ENCODE results near the gene TMEM63A. TPM values are rescaled to one million over a fixed set of nuclear protein-coding genes. Genes with fewer than 3 reads are reported as not detected.
"Not testable (repeated sequence)": the region's sequence is repeated elsewhere in the genome, so short reads cannot be mapped to it uniquely, and the experiment has no call there.

The TMEM63A gene
- total and polyA plus RNA-seq, 4 experiments from 2014 or later, result 46.2 to 507 (median 278) TPM

DNA sequence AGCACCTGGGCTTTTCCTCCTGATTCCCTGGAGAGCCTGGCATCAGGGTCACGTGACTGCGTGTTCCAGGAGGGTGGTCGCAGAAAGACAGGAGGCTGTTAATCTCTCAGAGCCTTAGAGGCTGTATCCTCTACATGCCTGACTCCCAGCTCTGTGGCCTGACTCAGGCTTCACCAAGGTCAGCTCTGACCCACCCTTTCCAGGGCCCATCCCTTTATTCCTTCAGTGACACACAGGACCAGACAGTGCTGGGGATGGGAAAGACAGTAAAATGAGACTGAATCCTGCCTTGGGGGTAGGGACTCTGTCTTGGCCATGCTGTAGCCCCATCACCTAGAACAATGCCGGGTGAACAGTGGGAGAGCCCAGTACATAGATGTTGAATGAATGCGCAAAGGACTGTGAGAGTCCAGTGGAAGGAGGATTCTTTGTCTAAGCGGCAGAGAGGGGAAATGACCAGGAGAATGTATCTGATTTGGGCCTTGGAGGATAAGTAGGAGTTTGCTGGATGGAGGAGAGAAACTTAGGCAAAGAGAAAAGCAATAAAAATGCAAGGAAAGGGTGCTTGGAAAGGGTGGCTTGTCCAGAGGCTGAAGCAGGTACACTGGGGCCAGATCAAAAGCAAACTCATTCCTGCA, 39.3 kb downstream of the TMEM63A start:
- ChIA-PET POLR2A (ENCODE audit: partially characterized antibody) (interaction anchor here (1.0 to 2.8 kb wide), 10 partner anchors 12 to 156 kb away, joined by 3 to 16 read pairs (median 5); partner anchors contain the start of genes EPHX1, SDE2 and SRP9), CTCF (ENCODE audit: partially characterized antibody) (no interaction called here)
- no peak for DNase-seq
- H3K36me3 Mint-ChIP-seq, result peaks cover under 1 to 21% of the 10 kb centered on the region in 2 donors
- intact Hi-C loops (cut with micrococcal nuclease), result loop anchor here (5.0 to 10.0 kb wide), 3 partner anchors 39 to 368 kb away; partner anchors contain the start of gene TMEM63A
- Histone ChIP-seq H3K27me3 (ENCODE audit: insufficient read depth, low read length) (no peaks in the 10 kb centered on the region), H3K4me3 (ENCODE audit: low read length in 2 of 2) (no peak overlapping the region), H3K36me3 (ENCODE audit: insufficient read depth, low read length) (peaks cover 22% of the 10 kb centered on the region), H3K4me1 (ENCODE audit: insufficient read depth, low read length) (peaks cover 16% of the 10 kb centered on the region), H3K27ac (ENCODE audit: low read depth, low read length) (no peak overlapping the region), H3K9me3 (ENCODE audit: control insufficient read depth in 1 of 2, low read length in 2 of 2) (no peaks in the 10 kb centered on the region)
- no peaks in the 10 kb centered on the region for H3K27me3 Mint-ChIP-seq
- peaks cover 13 to 41% (median 24%) of the 10 kb centered on the region in 4 donors for H3K4me1 Mint-ChIP-seq
- H3K9me3 Mint-ChIP-seq, result no peaks in the 10 kb centered on the region
- peak overlapping the region in 5 of 7 donors; percentile 7 to 54 (median 31) for H3K27ac Mint-ChIP-seq
- H3K4me3 Mint-ChIP-seq, result no peak overlapping the region

DNA sequence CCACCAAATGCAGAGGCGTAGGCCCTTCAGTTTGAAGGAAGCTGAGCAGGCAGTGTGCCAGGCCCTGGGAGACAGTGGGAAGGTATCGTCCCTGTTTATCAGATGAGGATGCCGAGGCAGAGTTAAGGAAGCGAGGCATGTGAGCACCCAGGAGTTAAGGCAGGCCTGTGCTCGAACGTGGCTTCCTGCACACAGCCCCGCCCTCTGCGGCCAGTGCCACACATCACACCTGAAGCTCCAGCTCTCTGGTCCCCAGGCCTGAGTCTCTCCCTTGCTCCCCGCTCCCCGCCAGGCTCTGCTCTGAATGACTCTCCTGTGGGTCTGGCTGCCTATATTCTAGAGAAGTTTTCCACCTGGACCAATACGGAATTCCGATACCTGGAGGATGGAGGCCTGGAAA, 40.1 kb downstream of the TMEM63A start:
- peak in 2 of 5 donors; percentile 27 to 50 for DNase-seq
- peak overlapping the region in 6 of 7 donors; percentile 29 to 66 (median 42) for H3K27ac Mint-ChIP-seq

DNA sequence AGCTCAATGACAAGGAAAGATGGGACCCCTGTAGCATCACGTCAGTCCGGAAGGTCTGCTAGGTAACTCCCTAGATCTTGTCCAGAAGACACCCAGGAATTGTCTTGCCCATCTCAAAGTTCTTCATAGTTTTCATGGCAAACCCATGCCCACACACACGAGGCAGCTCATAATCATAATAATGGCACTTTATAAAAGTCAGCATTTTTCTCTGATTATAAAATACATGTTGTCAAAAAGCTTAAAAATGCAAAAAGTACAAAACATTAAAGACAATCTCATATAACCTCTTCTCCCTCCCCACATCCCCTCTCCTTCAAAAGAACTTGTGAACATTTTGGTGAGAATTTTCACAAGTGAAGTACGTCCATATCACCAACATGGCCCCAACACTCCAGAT, 41.5 kb downstream of the TMEM63A start:
- H3K4me1 Mint-ChIP-seq, result peaks cover 13 to 35% (median 23%) of the 10 kb centered on the region in 4 donors
- DNase-seq, result no peak
- intact Hi-C loops (cut with micrococcal nuclease), result loop anchor here (5.0 to 10.0 kb wide), 3 partner anchors 42 to 366 kb away; partner anchors contain the start of gene TMEM63A
- ChIA-PET CTCF (ENCODE audit: partially characterized antibody) (interaction anchor here (0.9 to 1.6 kb wide), 4 partner anchors 37 to 122 kb away, joined by 3 to 6 read pairs (median 4); no protein-coding TSS in a partner anchor), POLR2A (ENCODE audit: partially characterized antibody) (interaction anchor here (0.6 to 3.0 kb wide), 11 partner anchors 11 to 70 kb away, joined by 3 to 17 read pairs (median 5); partner anchors contain the start of genes EPHX1, SRP9 and TMEM63A)
- Histone ChIP-seq H3K27ac (ENCODE audit: low read depth, low read length) (no peak overlapping the region), H3K36me3 (ENCODE audit: insufficient read depth, low read length) (peaks cover 2% of the 10 kb centered on the region), H3K4me3 (ENCODE audit: low read length in 2 of 2) (no peak overlapping the region), H3K9me3 (ENCODE audit: control insufficient read depth in 1 of 2, low read length in 2 of 2) (no peaks in the 10 kb centered on the region), H3K4me1 (ENCODE audit: insufficient read depth, low read length) (peaks cover 16% of the 10 kb centered on the region), H3K27me3 (ENCODE audit: insufficient read depth, low read length) (no peaks in the 10 kb centered on the region)
- no peak overlapping the region for H3K4me3 Mint-ChIP-seq
- H3K27ac Mint-ChIP-seq, result peak overlapping the region in 6 of 7 donors; percentile 9 to 74 (median 55)
- no peaks in the 10 kb centered on the region for H3K27me3 Mint-ChIP-seq
- no peaks in the 10 kb centered on the region for H3K9me3 Mint-ChIP-seq
- peaks cover 0 to 2% of the 10 kb centered on the region in 2 donors for H3K36me3 Mint-ChIP-seq

More for the DNA sequence above, 40.1 kb downstream of the TMEM63A start:
- Histone ChIP-seq H3K36me3 (ENCODE audit: insufficient read depth, low read length) (peaks cover 15% of the 10 kb centered on the region), H3K9me3 (ENCODE audit: control insufficient read depth in 1 of 2, low read length in 2 of 2) (no peaks in the 10 kb centered on the region), H3K4me3 (ENCODE audit: low read length in 2 of 2) (no peak overlapping the region), H3K27me3 (ENCODE audit: insufficient read depth, low read length) (no peaks in the 10 kb centered on the region), H3K4me1 (ENCODE audit: insufficient read depth, low read length) (peaks cover 16% of the 10 kb centered on the region), H3K27ac (ENCODE audit: low read depth, low read length) (no peak overlapping the region)
- Mint-ChIP-seq H3K9me3 (no peaks in the 10 kb centered on the region), H3K4me1 (peaks cover 13 to 35% (median 23%) of the 10 kb centered on the region in 4 donors), H3K27me3 (no peaks in the 10 kb centered on the region), H3K36me3 (peaks cover 0 to 14% of the 10 kb centered on the region in 2 donors), H3K4me3 (peak overlapping the region in 1 of 8 donors; percentile 7)
- CTCF ChIA-PET (ENCODE audit: partially characterized antibody), result interaction anchor here (0.7 to 1.1 kb wide), 2 partner anchors 106 to 363 kb away, joined by 3 read pairs; no protein-coding TSS in a partner anchor
- intact Hi-C loops (cut with micrococcal nuclease), result loop anchor here (5.0 to 10.0 kb wide), 3 partner anchors 40 to 367 kb away; partner anchors contain the start of gene TMEM63A
- POLR2A ChIA-PET (ENCODE audit: partially characterized antibody), result interaction anchor here (0.7 to 2.8 kb wide), 11 partner anchors 15 to 367 kb away, joined by 3 to 16 read pairs (median 3); partner anchors contain the start of gene SRP9

GRCh38 chr1:225840223-225840610, 42.0 kb downstream of the TMEM63A start:
- no peaks in the 10 kb centered on the region for H3K9me3 ChIP-seq (ENCODE audit: control insufficient read depth in 1 of 2, low read length in 2 of 2)
- DNase-seq, result no peak
- ChIA-PET POLR2A (ENCODE audit: partially characterized antibody) (interaction anchor here (0.6 to 3.0 kb wide), 10 partner anchors 12 to 71 kb away, joined by 3 to 17 read pairs (median 4); partner anchors contain the start of genes EPHX1, SRP9 and TMEM63A), CTCF (ENCODE audit: partially characterized antibody) (interaction anchor here (0.9 to 1.6 kb wide), 4 partner anchors 37 to 123 kb away, joined by 3 to 6 read pairs (median 4); no protein-coding TSS in a partner anchor)
- H3K4me3 Mint-ChIP-seq, result no peak overlapping the region
- no peaks in the 10 kb centered on the region for H3K27me3 ChIP-seq (ENCODE audit: insufficient read depth, low read length)
- H3K9me3 Mint-ChIP-seq, result no peaks in the 10 kb centered on the region
- intact Hi-C loops (cut with micrococcal nuclease), result loop anchor here (5.0 to 10.0 kb wide), 3 partner anchors 42 to 365 kb away; partner anchors contain the start of gene TMEM63A
- H3K27ac Mint-ChIP-seq, result peak overlapping the region in 4 of 7 donors; percentile 18 to 53 (median 42)
- H3K27me3 Mint-ChIP-seq, result no peaks in the 10 kb centered on the region
- peaks cover 13 to 35% (median 23%) of the 10 kb centered on the region in 4 donors for H3K4me1 Mint-ChIP-seq
- no peak overlapping the region for H3K27ac ChIP-seq (ENCODE audit: low read depth, low read length)
- H3K36me3 Mint-ChIP-seq, result peaks cover 0 to 2% of the 10 kb centered on the region in 2 donors
- H3K4me1 ChIP-seq (ENCODE audit: insufficient read depth, low read length), result peaks cover 16% of the 10 kb centered on the region
- no peaks in the 10 kb centered on the region for H3K36me3 ChIP-seq (ENCODE audit: insufficient read depth, low read length)
- H3K4me3 ChIP-seq (ENCODE audit: low read length in 2 of 2), result no peak overlapping the region

GRCh38 chr1:225838793-225839192, 43.4 kb downstream of the TMEM63A start:
- H3K27ac ChIP-seq (ENCODE audit: low read depth, low read length), result no peak overlapping the region
- Mint-ChIP-seq H3K27ac (no peak overlapping the region), H3K27me3 (no peaks in the 10 kb centered on the region), H3K9me3 (no peaks in the 10 kb centered on the region), H3K4me1 (peaks cover 13 to 29% (median 23%) of the 10 kb centered on the region in 4 donors), H3K4me3 (no peak overlapping the region), H3K36me3 (no peaks in the 10 kb centered on the region)
- no peaks in the 10 kb centered on the region for H3K9me3 ChIP-seq (ENCODE audit: control insufficient read depth in 1 of 2, low read length in 2 of 2)
- intact Hi-C loops (cut with micrococcal nuclease), result no loop called here
- CTCF ChIA-PET (ENCODE audit: partially characterized antibody), result no interaction called here
- H3K36me3 ChIP-seq (ENCODE audit: insufficient read depth, low read length), result no peaks in the 10 kb centered on the region
- peaks cover 16% of the 10 kb centered on the region for H3K4me1 ChIP-seq (ENCODE audit: insufficient read depth, low read length)
- H3K27me3 ChIP-seq (ENCODE audit: insufficient read depth, low read length), result no peaks in the 10 kb centered on the region
- POLR2A ChIA-PET (ENCODE audit: partially characterized antibody), result interaction anchor here (0.8 to 3.0 kb wide), 5 partner anchors 13 to 83 kb away, joined by 3 to 17 read pairs (median 3); partner anchors contain the start of gene SRP9
- DNase-seq, result no peak
- no peak overlapping the region for H3K4me3 ChIP-seq (ENCODE audit: low read length in 2 of 2)

DNA sequence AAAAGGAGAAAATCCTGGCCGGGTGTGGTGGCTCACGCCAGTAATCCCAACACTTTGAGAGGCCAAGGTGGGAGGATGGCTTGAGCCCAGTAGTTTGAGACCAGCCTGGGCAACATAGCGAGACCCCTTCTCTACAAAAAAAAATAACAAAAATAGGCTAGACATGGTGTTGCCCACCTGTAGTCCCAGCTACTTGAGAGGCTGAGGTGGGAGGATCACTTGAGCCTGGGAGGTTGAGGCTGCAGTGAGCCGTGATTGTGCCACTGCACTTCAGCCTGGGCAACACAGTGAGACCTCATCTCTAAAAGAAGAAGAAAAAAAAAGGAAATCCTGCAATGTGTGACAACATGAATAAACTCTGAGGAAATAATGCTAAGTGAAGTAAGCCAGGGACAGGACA, 45.9 kb downstream of the TMEM63A start:
- H3K9me3 Mint-ChIP-seq; H3K36me3 ChIP-seq (ENCODE audit: insufficient read depth, low read length); H3K4me1 ChIP-seq (ENCODE audit: insufficient read depth, low read length); H3K9me3 ChIP-seq (ENCODE audit: control insufficient read depth in 1 of 2, low read length in 2 of 2); H3K27me3 ChIP-seq (ENCODE audit: insufficient read depth, low read length); H3K27ac ChIP-seq (ENCODE audit: low read depth, low read length); H3K4me3 ChIP-seq (ENCODE audit: low read length in 2 of 2); intact Hi-C loops (cut with micrococcal nuclease); DNase-seq; CTCF ChIA-PET (ENCODE audit: partially characterized antibody); H3K36me3 Mint-ChIP-seq; H3K27ac Mint-ChIP-seq; H3K27me3 Mint-ChIP-seq; H3K4me3 Mint-ChIP-seq: not testable (repeated sequence)
- H3K4me1 Mint-ChIP-seq, result peaks cover 7 to 16% (median 10%) of the 10 kb centered on the region in 4 donors
- POLR2A ChIA-PET (ENCODE audit: partially characterized antibody), result interaction anchor here (0.6 kb wide), 1 partner anchor 50 kb away, joined by 4 read pairs; no protein-coding TSS in a partner anchor

DNA sequence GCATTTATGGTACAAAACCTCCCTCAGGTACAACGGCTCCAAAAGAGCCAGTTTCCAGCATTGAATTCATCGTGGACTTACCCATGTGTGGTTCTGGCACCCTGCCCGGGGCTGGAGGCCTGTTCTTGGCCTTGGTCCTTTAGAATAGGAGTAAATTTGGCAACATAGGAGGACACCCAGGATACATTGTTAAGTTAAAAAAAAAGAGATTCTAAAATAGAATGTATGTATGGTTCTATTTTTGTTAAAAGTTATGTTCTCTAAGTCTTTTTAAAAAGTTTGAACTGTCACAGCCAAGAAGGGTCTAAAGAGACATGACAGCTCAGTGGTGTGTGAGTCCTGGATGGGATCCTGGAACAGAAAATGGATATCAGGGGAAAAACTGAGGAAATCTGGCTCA, 46.3 kb downstream of the TMEM63A start:
- Histone ChIP-seq H3K4me3 (ENCODE audit: low read length in 2 of 2) (no peak overlapping the region), H3K27ac (ENCODE audit: low read depth, low read length) (no peak overlapping the region), H3K9me3 (ENCODE audit: control insufficient read depth in 1 of 2, low read length in 2 of 2) (no peaks in the 10 kb centered on the region), H3K36me3 (ENCODE audit: insufficient read depth, low read length) (no peaks in the 10 kb centered on the region), H3K4me1 (ENCODE audit: insufficient read depth, low read length) (peaks cover under 1% of the 10 kb centered on the region), H3K27me3 (ENCODE audit: insufficient read depth, low read length) (no peaks in the 10 kb centered on the region)
- H3K36me3 Mint-ChIP-seq, result no peaks in the 10 kb centered on the region
- H3K4me3 Mint-ChIP-seq, result no peak overlapping the region
- no peaks in the 10 kb centered on the region for H3K27me3 Mint-ChIP-seq
- peaks cover 5 to 12% (median 6%) of the 10 kb centered on the region in 4 donors for H3K4me1 Mint-ChIP-seq
- intact Hi-C loops (cut with micrococcal nuclease), result no loop called here
- ChIA-PET POLR2A (ENCODE audit: partially characterized antibody) (interaction anchor here (0.6 kb wide), 1 partner anchor 50 kb away, joined by 4 read pairs; no protein-coding TSS in a partner anchor), CTCF (ENCODE audit: partially characterized antibody) (interaction anchor here (0.7 to 1.7 kb wide), 3 partner anchors 22 to 75 kb away, joined by 3 to 5 read pairs (median 3); no protein-coding TSS in a partner anchor)
- no peak for DNase-seq
- H3K27ac Mint-ChIP-seq, result peak overlapping the region in 1 of 7 donors; percentile 30
- H3K9me3 Mint-ChIP-seq, result no peaks in the 10 kb centered on the region

All from CD4-positive, alpha-beta memory T cell (primary cell).